Bronchial epithelial cell (primary cell): ENCODE data around the gene SRRT. TPM values are rescaled to one million over a fixed set of nuclear protein-coding genes. Genes with fewer than 3 reads are reported as not detected.
A peak's percentile ranks its signal among the peaks of the same experiment; 100 is the strongest.

Experiments
- DNase-seq: peaks from one replicate; pipeline ENCODE4 v3.0.0-alpha.2; 2010; ENCODE audit warnings: low read depth
- FAIRE-seq: peaks from 2 replicates; lab custom pipeline; 2011; peaks lifted over from hg19 to GRCh38; lab: Jason Lieb, UNC
- H3K27me3 ChIP-seq: 2 replicates; pipeline ENCODE4 v1.5.1; 2011; ENCODE audit warnings: low read length; ENCODE audit not compliant: control insufficient read depth, insufficient read depth
- H3K36me3 ChIP-seq: 2 replicates; pipeline ENCODE4 v1.5.1; 2011; ENCODE audit warnings: low read length; ENCODE audit not compliant: control insufficient read depth, insufficient read depth
- H3K4me3 ChIP-seq: 2 replicates; pipeline ENCODE4 v1.5.1; 2011; ENCODE audit warnings: mild to moderate bottlenecking, low read depth, low read length, control low read depth
- total RNA-seq: library from RNA; depleted of rRNA; stranded (reverse); fragments of >200 nt; gene quantifications from 2 replicates; pipeline ENCODE4 v1.2.1, GENCODE V29; 2014
- TF ChIP-seq, protein P1 (sequence below): IDR thresholded peaks from 2 replicates; pipeline ENCODE4 v1.5.1; 2011; ENCODE audit warnings: mild to moderate bottlenecking, moderate library complexity, low read length, control low read depth, inconsistent platforms; ENCODE audit not compliant: insufficient read depth, severe bottlenecking

SRRT gene
- total RNA-seq, 1 donor from 2014 or later, result 26.9 TPM

DNA sequence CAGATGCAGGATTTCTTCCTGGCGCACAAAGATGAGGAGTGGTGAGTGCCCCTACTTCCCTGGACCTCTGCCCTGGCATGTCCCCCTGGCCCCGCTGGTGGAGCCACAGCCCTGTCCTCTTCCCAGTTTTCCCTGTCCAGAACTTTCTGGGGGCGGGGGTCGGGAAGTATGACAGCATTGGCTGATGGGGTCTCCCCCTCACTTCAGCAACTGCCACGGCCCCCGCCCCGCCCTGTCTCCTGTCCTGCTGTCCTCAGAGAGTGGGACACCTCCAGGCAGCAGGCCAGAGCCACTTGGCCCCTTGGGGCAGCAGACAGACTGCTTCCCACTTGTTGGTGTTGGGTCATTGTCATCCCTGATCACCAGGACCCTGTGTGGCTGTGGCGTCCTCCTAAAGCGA is 7.3 kb downstream of the SRRT start:
- DNase-seq, result no peak
- H3K27me3 ChIP-seq, result no peaks in the 10 kb centered on the region
- H3K4me3 ChIP-seq, result no peak overlapping the region
- TF ChIP-seq, protein P1, sequence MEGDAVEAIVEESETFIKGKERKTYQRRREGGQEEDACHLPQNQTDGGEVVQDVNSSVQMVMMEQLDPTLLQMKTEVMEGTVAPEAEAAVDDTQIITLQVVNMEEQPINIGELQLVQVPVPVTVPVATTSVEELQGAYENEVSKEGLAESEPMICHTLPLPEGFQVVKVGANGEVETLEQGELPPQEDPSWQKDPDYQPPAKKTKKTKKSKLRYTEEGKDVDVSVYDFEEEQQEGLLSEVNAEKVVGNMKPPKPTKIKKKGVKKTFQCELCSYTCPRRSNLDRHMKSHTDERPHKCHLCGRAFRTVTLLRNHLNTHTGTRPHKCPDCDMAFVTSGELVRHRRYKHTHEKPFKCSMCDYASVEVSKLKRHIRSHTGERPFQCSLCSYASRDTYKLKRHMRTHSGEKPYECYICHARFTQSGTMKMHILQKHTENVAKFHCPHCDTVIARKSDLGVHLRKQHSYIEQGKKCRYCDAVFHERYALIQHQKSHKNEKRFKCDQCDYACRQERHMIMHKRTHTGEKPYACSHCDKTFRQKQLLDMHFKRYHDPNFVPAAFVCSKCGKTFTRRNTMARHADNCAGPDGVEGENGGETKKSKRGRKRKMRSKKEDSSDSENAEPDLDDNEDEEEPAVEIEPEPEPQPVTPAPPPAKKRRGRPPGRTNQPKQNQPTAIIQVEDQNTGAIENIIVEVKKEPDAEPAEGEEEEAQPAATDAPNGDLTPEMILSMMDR, result no peak
- no peak for FAIRE-seq
- peaks cover 48% of the 10 kb centered on the region for H3K36me3 ChIP-seq

DNA sequence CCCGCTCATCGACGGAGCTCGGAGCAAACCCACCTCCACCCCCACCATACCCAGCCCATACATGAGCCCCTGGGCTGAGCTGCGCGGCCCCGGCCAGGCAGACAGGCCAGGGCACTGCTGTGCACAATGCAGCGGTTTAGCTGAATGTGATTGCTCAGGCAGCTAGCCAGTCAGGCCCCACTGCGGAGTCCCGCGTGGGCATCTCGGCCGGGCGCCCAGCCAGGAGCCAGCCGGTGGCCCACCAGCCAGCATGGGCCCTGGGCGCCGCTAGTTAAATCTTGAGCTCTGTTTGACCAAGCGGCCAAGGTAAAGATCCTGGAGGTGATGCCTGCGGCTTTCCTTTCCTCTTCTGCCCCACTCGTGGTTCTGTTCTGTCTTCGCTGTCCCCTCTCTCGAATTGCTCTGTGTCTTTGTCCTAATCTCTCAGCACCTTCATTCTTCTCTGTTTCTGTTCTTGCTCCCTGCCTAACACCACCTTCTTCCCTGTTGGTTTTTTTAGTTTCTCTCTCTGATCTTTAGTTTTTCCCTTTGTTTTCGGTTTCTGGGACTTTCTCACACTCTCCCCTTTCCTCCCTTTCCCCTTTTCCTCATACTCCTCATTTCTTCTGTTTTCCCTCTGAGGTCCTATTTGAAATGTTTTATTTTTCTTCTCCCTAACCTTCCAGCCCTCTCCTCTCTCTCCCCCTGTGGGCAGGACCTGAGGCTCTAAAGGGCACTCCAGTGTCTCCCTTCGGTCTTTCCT is 8.1 kb downstream of the SRRT start:
- DNase-seq (no peak), FAIRE-seq (no peak)
- no peaks in the 10 kb centered on the region for H3K27me3 ChIP-seq
- no peak overlapping the region for H3K4me3 ChIP-seq
- H3K36me3 ChIP-seq, result peaks cover 51% of the 10 kb centered on the region
- TF ChIP-seq, protein P1, result no peak

DNA sequence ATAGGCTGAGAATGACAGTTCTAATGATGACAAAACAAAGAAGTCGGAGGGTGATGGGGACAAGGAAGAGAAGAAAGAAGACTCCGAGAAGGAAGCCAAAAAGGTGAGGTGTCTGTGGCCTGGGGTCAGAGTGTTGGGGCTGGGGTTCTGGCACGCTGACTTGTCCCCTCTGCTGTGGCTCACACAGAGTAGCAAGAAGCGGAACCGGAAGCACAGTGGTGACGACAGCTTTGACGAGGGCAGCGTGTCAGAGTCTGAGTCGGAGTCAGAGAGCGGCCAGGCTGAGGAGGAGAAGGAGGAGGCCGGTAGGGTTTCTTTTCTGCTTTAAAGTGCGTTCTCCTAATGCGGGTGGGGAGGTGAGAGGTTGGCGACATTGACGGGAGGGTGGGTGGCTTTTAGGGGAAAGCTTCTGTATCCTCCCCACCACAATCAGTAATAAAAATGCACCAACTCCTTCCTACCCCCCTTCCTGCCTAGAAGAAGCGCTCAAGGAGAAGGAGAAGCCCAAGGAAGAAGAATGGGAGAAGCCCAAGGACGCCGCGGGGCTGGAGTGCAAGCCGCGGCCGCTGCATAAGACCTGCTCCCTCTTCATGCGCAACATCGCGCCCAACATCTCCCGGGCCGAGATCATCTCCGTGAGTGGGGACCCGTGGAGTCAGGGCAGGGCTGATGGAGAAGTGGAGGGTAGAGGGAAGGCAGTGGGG is 10.0 kb downstream of the SRRT start:
- no peak for DNase-seq
- Histone ChIP-seq H3K27me3 (no peaks in the 10 kb centered on the region), H3K4me3 (no peak overlapping the region), H3K36me3 (peaks cover 51% of the 10 kb centered on the region)
- no peak for FAIRE-seq
- TF ChIP-seq, protein P1, result no peak

DNA sequence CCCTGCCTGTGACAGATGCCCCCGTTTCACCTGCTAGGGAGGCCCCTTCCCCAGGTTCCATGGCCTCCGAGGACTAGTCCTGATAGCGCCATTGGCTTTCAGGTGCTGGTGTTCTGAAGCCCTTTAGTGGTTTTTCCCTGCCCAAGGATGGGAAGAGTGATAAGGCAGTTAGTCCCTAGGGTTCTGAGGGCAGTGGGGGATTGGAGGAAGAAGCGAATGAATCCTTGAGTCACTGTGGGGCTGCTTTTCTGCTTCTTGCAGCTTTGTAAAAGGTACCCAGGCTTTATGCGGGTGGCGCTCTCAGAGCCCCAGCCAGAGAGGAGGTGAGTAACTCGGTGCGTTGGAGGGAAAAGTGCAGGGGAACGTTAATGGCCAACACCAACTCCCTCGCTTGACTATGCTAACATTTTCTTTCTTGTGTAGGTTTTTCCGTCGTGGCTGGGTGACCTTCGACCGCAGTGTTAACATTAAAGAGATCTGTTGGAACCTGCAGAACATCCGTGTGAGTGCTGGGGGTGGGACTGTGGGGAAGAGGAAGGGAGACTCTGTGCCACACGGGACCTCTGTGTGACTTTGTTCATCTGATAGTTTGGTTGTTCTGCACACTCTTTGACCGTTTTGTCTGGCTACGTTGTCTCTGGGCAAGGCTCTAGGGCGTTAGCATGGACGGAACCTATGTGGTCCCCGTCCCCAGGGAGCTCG is 10.7 kb downstream of the SRRT start:
- FAIRE-seq (peak; percentile 72), DNase-seq (no peak)
- H3K36me3 ChIP-seq, result peaks cover 48% of the 10 kb centered on the region
- no peak overlapping the region for H3K4me3 ChIP-seq
- H3K27me3 ChIP-seq, result no peaks in the 10 kb centered on the region
- TF ChIP-seq, protein P1, result no peak

DNA sequence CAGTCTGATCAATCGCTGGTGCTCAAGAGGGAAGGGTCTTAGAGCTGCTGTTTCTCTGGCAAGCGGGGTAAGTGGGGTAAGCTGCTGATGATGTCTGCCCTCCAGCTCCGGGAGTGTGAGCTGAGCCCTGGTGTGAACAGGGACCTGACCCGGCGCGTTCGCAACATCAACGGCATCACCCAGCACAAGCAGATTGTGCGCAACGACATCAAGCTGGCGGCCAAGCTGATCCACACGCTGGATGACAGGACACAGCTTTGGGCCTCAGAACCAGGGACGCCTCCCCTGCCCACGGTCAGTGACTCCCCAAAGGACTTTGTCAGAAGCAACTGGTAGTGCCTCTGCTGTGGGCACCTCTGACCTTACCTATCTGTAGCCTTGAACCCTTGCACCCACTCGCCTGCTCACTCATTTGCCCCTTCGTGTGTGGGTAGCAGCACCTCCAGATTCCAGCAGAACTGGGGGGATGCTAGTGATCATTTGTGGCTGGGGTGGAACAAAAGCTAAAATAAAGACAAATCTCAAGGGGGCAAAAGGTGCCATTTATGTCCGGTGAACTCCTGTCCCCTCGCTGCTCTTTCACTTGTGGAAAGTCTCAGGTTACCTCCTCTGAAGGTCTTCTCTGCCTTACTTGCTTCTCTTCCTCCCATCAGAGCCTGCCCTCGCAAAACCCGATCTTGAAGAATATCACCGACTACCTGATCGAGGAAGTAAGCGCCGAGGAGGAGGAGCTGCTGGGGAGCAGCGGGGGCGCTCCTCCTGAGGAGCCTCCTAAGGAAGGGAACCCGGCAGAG is 11.4 kb downstream of the SRRT start:
- H3K36me3 ChIP-seq, result peaks cover 42% of the 10 kb centered on the region
- DNase-seq, result no peak

More for the DNA sequence above, 11.4 kb downstream of the SRRT start:
- no peaks in the 10 kb centered on the region for H3K27me3 ChIP-seq
- FAIRE-seq, result no peak
- TF ChIP-seq, protein P1, result no peak
- no peak overlapping the region for H3K4me3 ChIP-seq
